IMR-90 (cell line): Measurements from ENCODE around the gene KRTAP12-4. TPM values are rescaled to one million over a fixed set of nuclear protein-coding genes. Genes with fewer than 3 reads are reported as not detected.

Experiments
- ATAC-seq: fragments of 200-7000 bp; cut with Tn5 transposase; 2 replicates; pipeline ENCODE4 v1.9.1; 2020; ENCODE audit warnings: low read depth, mild to moderate bottlenecking, moderate library complexity
- BruUV-seq: library from RNA; stranded (reverse); fragments of 400-500 nt; replicated peaks from 2 replicates; lab custom pipeline; 2021; lab: Mats Ljungman, UMichigan
- CTCF ChIA-PET: fragments of 300-600 bp; formaldehyde crosslinking; extraction: SDS; loops from one replicate; lab custom pipeline; 2021; ENCODE audit warnings: antibody characterized with exemption; lab: Yijun Ruan, JAX
- POLR2A ChIA-PET: fragments of 300-600 bp; sonication (Branson Sonifier 250); formaldehyde crosslinking; loops from one replicate; lab custom pipeline; 2022; ENCODE audit warnings: antibody characterized with exemption; ENCODE audit not compliant: unreplicated experiment; lab: Charles Lee
- DNase-seq: peaks from one replicate; pipeline ENCODE4 v3.0.0; 2013
- H2AFZ ChIP-seq: replicated peaks from 2 replicates; pipeline ENCODE3; 2013; ENCODE audit warnings: low read length, mild to moderate bottlenecking; ENCODE audit not compliant: poor library complexity
- H2AK5ac ChIP-seq: 2 replicates; pipeline ENCODE4 v1.6.1; 2013; ENCODE audit warnings: low read depth, low read length, inconsistent platforms
- H2AK9ac ChIP-seq: replicated peaks from 2 replicates; pipeline ENCODE3; 2013; ENCODE audit warnings: mild to moderate bottlenecking, low read depth, low read length, moderate library complexity; ENCODE audit not compliant: poor library complexity
- H2BK120ac ChIP-seq: 2 replicates; pipeline ENCODE4 v1.6.1; 2013; ENCODE audit warnings: low read depth, low read length, inconsistent platforms
- H2BK15ac ChIP-seq: 3 replicates; pipeline ENCODE4 v1.6.1; 2013; ENCODE audit warnings: low read depth, low read length, inconsistent platforms
- H2BK20ac ChIP-seq: 2 replicates; pipeline ENCODE4 v1.6.1; 2013; ENCODE audit warnings: low read depth, mild to moderate bottlenecking, inconsistent platforms, low read length, moderate library complexity
- H2BK5ac ChIP-seq: 2 replicates; pipeline ENCODE4 v1.6.1; 2013; ENCODE audit warnings: mild to moderate bottlenecking, low read depth, low read length, inconsistent platforms; ENCODE audit not compliant: poor library complexity, severe bottlenecking
- H3K14ac ChIP-seq: replicated peaks from 2 replicates; pipeline ENCODE4 v1.6.1; 2013; ENCODE audit warnings: low read depth, low read length, inconsistent platforms
- H3K18ac ChIP-seq: 2 replicates; pipeline ENCODE4 v1.6.1; 2013; ENCODE audit warnings: low read depth, low read length, control low read depth
- H3K23ac ChIP-seq: 2 replicates; pipeline ENCODE4 v1.6.1; 2013; ENCODE audit warnings: low read depth, low read length, inconsistent platforms
- H3K27ac ChIP-seq: 2 replicates; pipeline ENCODE4 v1.5.1; 2013; ENCODE audit warnings: mild to moderate bottlenecking, control low read depth, low read length; ENCODE audit not compliant: insufficient read depth
- H3K27me3 ChIP-seq: 2 replicates; pipeline ENCODE4 v1.6.1; 2013; ENCODE audit warnings: low read length; ENCODE audit not compliant: control insufficient read depth, insufficient read depth
- H3K36me3 ChIP-seq: 2 replicates; pipeline ENCODE4 v1.6.1; 2013; ENCODE audit warnings: low read length, mixed read lengths; ENCODE audit not compliant: control insufficient read depth, insufficient read depth
- H3K4ac ChIP-seq: 2 replicates; pipeline ENCODE4 v1.6.1; 2013; ENCODE audit warnings: low read depth, low read length, inconsistent platforms
- H3K4me1 ChIP-seq: 2 replicates; pipeline ENCODE4 v1.6.1; 2013; ENCODE audit warnings: low read length, mixed read lengths; ENCODE audit not compliant: control insufficient read depth, insufficient read depth
- H3K4me2 ChIP-seq: 2 replicates; pipeline ENCODE4 v1.6.1; 2013; ENCODE audit warnings: low read depth, mild to moderate bottlenecking, control low read depth, low read length, moderate library complexity
- H3K4me3 ChIP-seq: 2 replicates; pipeline ENCODE4 v1.5.1; 2013; ENCODE audit warnings: low read depth, mild to moderate bottlenecking, control low read depth, low read length, moderate library complexity; ENCODE audit not compliant: insufficient read depth
- H3K56ac ChIP-seq: 2 replicates; pipeline ENCODE4 v1.6.1; 2013; ENCODE audit warnings: low read length, inconsistent platforms; ENCODE audit not compliant: insufficient read depth; ENCODE audit errors: extremely low read depth
- H3K79me1 ChIP-seq, 2 experiments: 2 replicates each; pipeline ENCODE4 v1.6.1; 2013; ENCODE audit warnings: low read length in 2 of 2, inconsistent platforms in 1 of 2, low read depth in 1 of 2
- H3K9ac ChIP-seq: 2 replicates; pipeline ENCODE4 v1.6.1; 2013; ENCODE audit warnings: low read depth, low read length, control low read depth
- H3K9me1 ChIP-seq: 2 replicates; pipeline ENCODE4 v1.6.1; 2013; ENCODE audit warnings: low read length, inconsistent platforms; ENCODE audit not compliant: insufficient read depth
- H3K9me3 ChIP-seq: 2 replicates; pipeline ENCODE4 v1.6.1; 2013; ENCODE audit warnings: low read length; ENCODE audit not compliant: control insufficient read depth, insufficient read depth
- H4K20me1 ChIP-seq: 2 replicates; pipeline ENCODE4 v1.6.1; 2013; ENCODE audit warnings: low read length, inconsistent platforms; ENCODE audit not compliant: insufficient read depth
- H4K5ac ChIP-seq: 2 replicates; pipeline ENCODE4 v1.6.1; 2013; ENCODE audit warnings: mild to moderate bottlenecking, low read depth, low read length, control low read depth
- H4K8ac ChIP-seq, 2 experiments: 2 replicates each; pipeline ENCODE4 v1.6.1; 2013; ENCODE audit warnings: low read depth in 2 of 2, low read length in 2 of 2, control low read depth in 1 of 2, inconsistent platforms in 1 of 2
- H4K91ac ChIP-seq: 2 replicates; pipeline ENCODE4 v1.6.1; 2013; ENCODE audit warnings: low read depth, low read length, inconsistent platforms; ENCODE audit not compliant: insufficient read depth
- CEBPB ChIP-seq: IDR thresholded peaks from 2 replicates; pipeline ENCODE4 v1.6.1; 2012; ENCODE audit warnings: low read depth, low read length, improper control_type of control experiment
- MXI1 ChIP-seq: IDR thresholded peaks from 2 replicates; pipeline ENCODE4 v1.6.1; 2012; ENCODE audit warnings: low read depth, mild to moderate bottlenecking, low read length, moderate library complexity, borderline replicate concordance
- WGBS, 2 experiments: methylation state at CpG; one replicate each; pipeline versions ENCODE4 v1.1.5 to v1.1.7; 2013; ENCODE audit warnings: missing lambda C conversion rate in 2 of 2; ENCODE audit not compliant: insufficient read length in 1 of 2; ENCODE audit errors: extremely low coverage in 2 of 2; 5-methylcytosine and 5-hydroxymethylcytosine counted together
- dilution Hi-C: fragments of 300-500 bp; cut with HindIII; formaldehyde crosslinking; loops from one replicate; pipeline ENCODE4 v1.14.3; 2018; ENCODE audit warnings: low sequenced_read_pairs; ENCODE audit not compliant: unreplicated experiment
- in situ Hi-C: fragments of 300-500 bp; cut with MboI; formaldehyde crosslinking; loops from 3 replicates; pipeline ENCODE4 v1.14.3; 2019; ENCODE audit warnings: low sequenced_read_pairs, inconsistent platforms, mixed read lengths
- intact Hi-C: fragments of 100-400 bp; cut with micrococcal nuclease; formaldehyde crosslinking; loops from 2 replicates; pipeline ENCODE4 v1.10.0; 2022
- polyA plus RNA-seq, 3 experiments: library from polyadenylated mRNA; depleted of rRNA; stranded (reverse); fragments of >200 nt; gene quantifications; 2 replicates each; pipeline ENCODE4 v1.2.3, GENCODE V29; 2012; ENCODE audit warnings: low replicate concordance in 1 of 3
- total RNA-seq: library from RNA; depleted of rRNA; stranded (reverse); fragments of >200 nt; gene quantifications from 2 replicates; pipeline ENCODE4 v1.2.3, GENCODE V29; 2012

KRTAP12-4 gene
- total and polyA plus RNA-seq, 2 of the 4 experiments (the other 2 are of a cell fraction), result not detected

DNA sequence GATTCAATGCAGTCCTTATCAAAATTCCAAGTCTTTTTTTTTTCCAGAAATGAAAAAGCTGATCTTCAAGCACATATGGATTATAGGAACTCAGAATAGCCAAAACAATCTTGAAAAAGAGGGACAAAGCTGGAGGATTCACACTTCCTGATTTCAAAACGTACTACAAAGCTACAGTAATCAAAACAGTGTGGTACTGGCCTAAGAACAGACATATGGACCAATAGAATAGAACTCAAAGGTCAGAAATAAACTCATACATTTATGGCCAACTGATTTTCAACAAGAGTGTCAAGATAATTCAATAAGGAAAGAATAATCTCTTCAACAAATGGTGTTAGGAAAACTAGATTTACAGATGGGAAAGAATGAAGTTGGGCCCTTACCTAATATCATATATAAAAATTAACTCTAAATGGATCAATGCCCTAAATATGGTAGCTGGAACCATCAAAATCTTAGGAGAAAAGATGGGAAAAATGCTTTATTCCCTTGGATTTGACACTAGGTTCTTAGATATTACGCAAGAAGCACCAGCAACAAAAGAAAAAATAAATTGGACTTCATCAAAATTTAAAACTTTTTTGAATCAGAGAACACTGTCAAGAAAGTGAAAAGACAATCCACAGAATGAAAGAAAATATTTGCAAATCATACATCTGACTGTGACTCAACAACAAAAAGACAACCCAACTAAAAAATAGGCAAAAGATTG, 38.5 kb upstream of the KRTAP12-4 start:
- H3K9me3 ChIP-seq, result no peaks in the 10 kb centered on the region; the same call in 1 of the 2 replicates
- CTCF ChIA-PET, result no interaction called here
- no peak overlapping the region for H4K5ac ChIP-seq
- H2BK20ac ChIP-seq, result no peak overlapping the region
- H2BK15ac ChIP-seq, result no peak overlapping the region
- no peak for DNase-seq
- H2BK120ac ChIP-seq, result no peak overlapping the region
- H2AK9ac ChIP-seq, result no peak overlapping the region
- peaks cover 18% of the 10 kb centered on the region for H3K27me3 ChIP-seq
- H3K4ac ChIP-seq, result no peak overlapping the region
- H4K20me1 ChIP-seq, result no peaks in the 10 kb centered on the region
- H3K4me1 ChIP-seq, result no peaks in the 10 kb centered on the region
- intact Hi-C loops, result no loop called here
- ATAC-seq, result no peak
- no peak overlapping the region for H3K4me3 ChIP-seq
- no peaks in the 10 kb centered on the region for H3K9me1 ChIP-seq
- H3K9ac ChIP-seq, result no peak overlapping the region
- H3K4me2 ChIP-seq, result no peak overlapping the region
- H3K27ac ChIP-seq, result no peak overlapping the region
- H3K36me3 ChIP-seq, result no peaks in the 10 kb centered on the region
- no peak overlapping the region for H3K56ac ChIP-seq
- H3K79me1 ChIP-seq, result no peaks in the 10 kb centered on the region
- in situ Hi-C loops, result no loop called here
- no peak overlapping the region for H2AK5ac ChIP-seq
- POLR2A ChIA-PET, result no interaction called here
- H4K8ac ChIP-seq, result no peak overlapping the region
- H2BK5ac ChIP-seq, result no peak overlapping the region
- BruUV-seq, result no TSS peak
- no peak overlapping the region for H3K14ac ChIP-seq
- no peak overlapping the region for H2AFZ ChIP-seq
- no peak for TF ChIP-seq MXI1
- TF ChIP-seq CEBPB, result peak; percentile 20; the same call in 1 of the 2 replicates
- WGBS, 2 experiments, result no CpG with 5 or more reads among the region's 2 CpGs
- no peak overlapping the region for H4K91ac ChIP-seq
- H3K23ac ChIP-seq, result no peak overlapping the region
- dilution Hi-C loops, result no loop called here
- H3K18ac ChIP-seq, result no peak overlapping the region
